H1 (cell line): Measurements from ENCODE around the gene AHNAK2. TPM values are rescaled to one million over a fixed set of nuclear protein-coding genes. Genes with fewer than 3 reads are reported as not detected.

Source experiments
- CTCF ChIA-PET: fragments of 300-600 bp; sonication (Branson Sonifier 250); formaldehyde crosslinking; loops from one replicate; lab custom pipeline; 2021; ENCODE audit not compliant: partially characterized antibody; lab: Charles Lee
- POLR2A ChIA-PET: fragments of 300-600 bp; sonication (Branson Sonifier 250); formaldehyde crosslinking; loops from one replicate; lab custom pipeline; 2021; ENCODE audit warnings: inconsistent platforms; ENCODE audit not compliant: partially characterized antibody; lab: Charles Lee
- DNase-seq, 2 experiments: peaks; one replicate each; pipeline versions ENCODE4 v3.0.0 to v3.0.0-alpha.2; 2010 to 2022; ENCODE audit warnings: low spot score in 2 of 2, low read depth in 1 of 2, mixed read lengths in 1 of 2
- FAIRE-seq: peaks from 2 replicates; lab custom pipeline; 2011; peaks lifted over from hg19 to GRCh38; lab: Jason Lieb, UNC
- H2AFZ ChIP-seq: 2 replicates; pipeline ENCODE4 v1.8.1; 2012; ENCODE audit warnings: low read length, inconsistent platforms
- H2AK5ac ChIP-seq: 2 replicates; pipeline ENCODE4 v1.6.1; 2013; ENCODE audit warnings: low read depth, low read length
- H2BK120ac ChIP-seq: replicated peaks from 2 replicates; pipeline ENCODE3; 2013; ENCODE audit warnings: low read depth, low read length, inconsistent platforms
- H2BK12ac ChIP-seq: 2 replicates; pipeline ENCODE4 v1.6.1; 2013; ENCODE audit warnings: low read depth, low read length
- H2BK15ac ChIP-seq: 2 replicates; pipeline ENCODE4 v1.6.1; 2013; ENCODE audit warnings: low read length
- H2BK20ac ChIP-seq: 2 replicates; pipeline ENCODE4 v1.6.1; 2013; ENCODE audit warnings: low read length
- H2BK5ac ChIP-seq: 2 replicates; pipeline ENCODE4 v1.6.1; 2013; ENCODE audit warnings: low read depth, low read length
- H3K14ac ChIP-seq: 2 replicates; pipeline ENCODE4 v1.6.1; 2013; ENCODE audit warnings: inconsistent platforms; ENCODE audit not compliant: insufficient read length
- H3K18ac ChIP-seq: 2 replicates; pipeline ENCODE4 v1.6.1; 2013; ENCODE audit warnings: low read length; ENCODE audit errors: extremely low read depth
- H3K23ac ChIP-seq: 2 replicates; pipeline ENCODE4 v1.6.1; 2013; ENCODE audit warnings: inconsistent platforms; ENCODE audit not compliant: insufficient read length
- H3K23me2 ChIP-seq: 2 replicates; pipeline ENCODE4 v1.6.1; 2013; ENCODE audit warnings: low read depth, low read length
- H3K27ac ChIP-seq: 2 replicates; pipeline ENCODE4 v1.6.1; 2011; ENCODE audit warnings: low read depth, low read length, inconsistent platforms
- H3K27me3 ChIP-seq, 4 experiments: replicated peaks in 1 of 4; 1 replicate in 1 of 4; 2 replicates in 3 of 4; pipeline versions ENCODE4 v1.6.1 to v1.8.1; 2011 to 2013; ENCODE audit warnings: low read length in 3 of 4, mild to moderate bottlenecking in 3 of 4, inconsistent platforms in 2 of 4, mixed read lengths in 2 of 4, moderate library complexity in 1 of 4; ENCODE audit not compliant: control insufficient read depth in 3 of 4, insufficient read depth in 3 of 4; ENCODE audit errors: extremely low read depth in 1 of 4
- H3K36me3 ChIP-seq, 4 experiments: 2 replicates each; pipeline versions ENCODE4 v1.6.1 to v1.8.1; 2011 to 2013; ENCODE audit warnings: mild to moderate bottlenecking in 4 of 4, low read length in 3 of 4, moderate library complexity in 2 of 4, control low read depth in 1 of 4, inconsistent platforms in 1 of 4; ENCODE audit not compliant: insufficient read depth in 4 of 4, control insufficient read depth in 2 of 4
- H3K4ac ChIP-seq: replicated peaks from 2 replicates; pipeline ENCODE3; 2013; ENCODE audit warnings: low read length, low read depth, mixed read lengths, inconsistent platforms; ENCODE audit not compliant: insufficient read length
- H3K4me1 ChIP-seq, 4 experiments: replicated peaks in 1 of 4; 1 replicate in 1 of 4; 2 replicates in 3 of 4; pipeline versions ENCODE4 v1.6.1 to v1.8.1; 2011 to 2013; ENCODE audit warnings: low read length in 3 of 4, inconsistent platforms in 2 of 4, mixed read lengths in 1 of 4; ENCODE audit not compliant: insufficient read depth in 4 of 4, control insufficient read depth in 3 of 4
- H3K4me2 ChIP-seq, 2 experiments: 2 replicates each; pipeline versions ENCODE4 v1.6.1 to v1.8.1; 2011 to 2013; ENCODE audit warnings: low read depth in 2 of 2, low read length in 2 of 2, control low read depth in 1 of 2, inconsistent platforms in 1 of 2, mild to moderate bottlenecking in 1 of 2; ENCODE audit not compliant: insufficient read depth in 1 of 2
- H3K4me3 ChIP-seq, 4 experiments: fragments of 200-600, 300-600 bp in 1 of 4; sonication (generic), shearing (Covaris generic), sonication (Bioruptor Twin) in 1 of 4; 2 replicates each; pipeline versions ENCODE4 v1.5.1 to v1.8.1; 2011 to 2016; ENCODE audit warnings: low read length in 4 of 4, low read depth in 3 of 4, control low read depth in 2 of 4, inconsistent platforms in 2 of 4, mild to moderate bottlenecking in 2 of 4, mixed read lengths in 1 of 4, moderate library complexity in 1 of 4; ENCODE audit not compliant: insufficient read depth in 2 of 4; ENCODE audit errors: extremely low read depth in 1 of 4
- H3K56ac ChIP-seq: replicated peaks from 2 replicates; pipeline ENCODE3; 2013; ENCODE audit warnings: low read depth, mild to moderate bottlenecking, mixed read lengths, low read length, inconsistent platforms; ENCODE audit not compliant: insufficient read length
- H3K79me1 ChIP-seq: 2 replicates; pipeline ENCODE4 v1.6.1; 2013; ENCODE audit warnings: low read depth, low read length, control low read depth
- H3K79me2 ChIP-seq, 2 experiments: 2 replicates each; pipeline versions ENCODE4 v1.6.1 to v1.8.1; 2012 to 2013; ENCODE audit warnings: low read length in 2 of 2, mild to moderate bottlenecking in 2 of 2, inconsistent platforms in 1 of 2; ENCODE audit not compliant: insufficient read depth in 2 of 2, control insufficient read depth in 1 of 2
- H3K9ac ChIP-seq, 4 experiments: replicated peaks in 1 of 4; 1 replicate in 1 of 4; 2 replicates in 3 of 4; pipeline versions ENCODE4 v1.6.1 to v1.8.1; 2011 to 2013; ENCODE audit warnings: low read depth in 3 of 4, low read length in 3 of 4, control low read depth in 2 of 4, mild to moderate bottlenecking in 2 of 4, moderate library complexity in 2 of 4, inconsistent platforms in 1 of 4; ENCODE audit errors: extremely low read depth in 1 of 4
- H3K9me3 ChIP-seq, 2 experiments: 2 replicates each; pipeline versions ENCODE4 v1.6.1 to v1.8.1; 2012 to 2013; ENCODE audit warnings: mild to moderate bottlenecking in 2 of 2, moderate library complexity in 2 of 2, control low read depth in 1 of 2, inconsistent platforms in 1 of 2, low read depth in 1 of 2, low read length in 1 of 2, mixed read lengths in 1 of 2; ENCODE audit not compliant: insufficient read depth in 2 of 2
- H4K20me1 ChIP-seq, 2 experiments: replicated peaks in 1 of 2; 2 replicates each; pipeline versions ENCODE3 to v1.8.1; 2011 to 2013; ENCODE audit warnings: inconsistent platforms in 2 of 2, low read length in 2 of 2, mild to moderate bottlenecking in 1 of 2; ENCODE audit not compliant: insufficient read depth in 2 of 2, control insufficient read depth in 1 of 2
- H4K5ac ChIP-seq: 2 replicates; pipeline ENCODE4 v1.6.1; 2013; ENCODE audit warnings: low read length, low read depth, mixed read lengths, inconsistent platforms; ENCODE audit not compliant: insufficient read length
- H4K8ac ChIP-seq: 2 replicates; pipeline ENCODE4 v1.8.0; 2013; ENCODE audit warnings: mild to moderate bottlenecking, moderate library complexity, low read length, inconsistent platforms; ENCODE audit not compliant: insufficient read depth; ENCODE audit errors: extremely low read depth
- H4K91ac ChIP-seq: replicated peaks from 2 replicates; pipeline ENCODE3; 2013; ENCODE audit warnings: low read length, mixed read lengths, inconsistent platforms; ENCODE audit not compliant: insufficient read length
- BRCA1 ChIP-seq: IDR thresholded peaks from 2 replicates; pipeline ENCODE4 v1.6.1; 2012; ENCODE audit warnings: low read depth, low read length, improper control_type of control experiment
- CBX5 ChIP-seq: fragments of 300-800, 300-1000 bp; sonication (generic); IDR thresholded peaks from 2 replicates; pipeline ENCODE4 v1.7.1; 2016; ENCODE audit warnings: antibody characterized with exemption, low read length, low read depth
- CHD2 ChIP-seq: IDR thresholded peaks from 2 replicates; pipeline ENCODE4 v1.6.1; 2012; ENCODE audit warnings: low read length, improper control_type of control experiment
- CTCF ChIP-seq, 3 experiments: IDR thresholded peaks; 1 replicate in 2 of 3; 2 replicates in 1 of 3; pipeline versions ENCODE4 v1.5.1 to v1.6.1; 2011; ENCODE audit warnings: low read length in 3 of 3, mild to moderate bottlenecking in 3 of 3, inconsistent platforms in 2 of 3, low read depth in 1 of 3, moderate library complexity in 1 of 3; ENCODE audit not compliant: insufficient read depth in 1 of 3; ENCODE audit errors: control extremely low read depth in 1 of 3
- FOSL1 ChIP-seq: IDR thresholded peaks from 2 replicates; pipeline ENCODE4 v1.6.1; 2011; ENCODE audit warnings: mild to moderate bottlenecking, low read depth, low read length, moderate library complexity; ENCODE audit not compliant: insufficient read depth
- HDAC6 ChIP-seq: IDR thresholded peaks from one replicate; pipeline ENCODE4 v1.7.1; 2012; ENCODE audit warnings: low read depth, mild to moderate bottlenecking, inconsistent platforms, low read length, moderate library complexity
- MAX ChIP-seq: IDR thresholded peaks from 2 replicates; pipeline ENCODE4 v1.6.1; 2012; ENCODE audit warnings: inconsistent platforms
- USF2 ChIP-seq: IDR thresholded peaks from 2 replicates; pipeline ENCODE4 v1.6.1; 2011; ENCODE audit warnings: low read length, improper control_type of control experiment
- WGBS, 2 experiments: shearing (Covaris generic) in 1 of 2; methylation state at CpG; one replicate each; pipeline versions ENCODE4 v1.1.6 to v1.1.7; 2013 to 2015; ENCODE audit warnings: low lambda C conversion rate in 2 of 2, mixed read lengths in 2 of 2, inconsistent platforms in 1 of 2, low coverage in 1 of 2, missing lambda C conversion rate in 1 of 2; ENCODE audit not compliant: insufficient replicate concordance in 2 of 2, insufficient coverage in 1 of 2, insufficient read length in 1 of 2; ENCODE audit errors: extremely low coverage in 1 of 2, missing lambda C conversion rate in 1 of 2; 5-methylcytosine and 5-hydroxymethylcytosine counted together
- polyA plus RNA-seq, 7 experiments: library from polyadenylated mRNA; depleted of rRNA in 3 of 7; stranded (reverse) in 5 of 7; unstranded in 2 of 7; fragments of >200 nt in 5 of 7; fragments of 200-250 nt in 2 of 7; gene quantifications; 1 replicate in 5 of 7; 2 replicates in 1 of 7; 4 replicates in 1 of 7; pipeline versions ENCODE4 v1.2.1 to v1.2.3, GENCODE V29; 2011 to 2013; ENCODE audit warnings: missing spikeins in 2 of 7, mixed read lengths in 2 of 7
- total RNA-seq: library from RNA; stranded (reverse); fragmentation: NEBNext Ultra II Directional; extraction: Animal tissue kit (Norgen Biotek cat#: 25700); gene quantifications from 2 replicates; pipeline ENCODE4 v1.2.1, GENCODE V29; 2021

The AHNAK2 gene
- total and polyA plus RNA-seq, 2 of the 8 experiments (the other 6 are each of a cell fraction or from before 2014, with no cell fraction given) = 0.95 to 2.0 TPM

GRCh38 chr14:104930526-104931303 lies 47.5 kb downstream of the AHNAK2 start:
- H2AFZ ChIP-seq = no peak overlapping the region
- no peak overlapping the region for H3K27ac ChIP-seq
- H3K56ac ChIP-seq = no peak overlapping the region
- no peak overlapping the region for H4K91ac ChIP-seq
- no peak overlapping the region for H4K8ac ChIP-seq
- no peak overlapping the region for H3K9ac ChIP-seq
- WGBS, 2 experiments = 90% methylated on average over 9 of the region's 10 CpGs; no CpG with 5 or more reads in 1 of the 2 experiments
- H3K36me3 ChIP-seq = peaks cover 0 to 4% (median 0%) of the 10 kb centered on the region in 4 experiments; a peak in 1 of 8 replicates
- CTCF ChIA-PET = interaction anchor here (0.6 to 1.4 kb wide), 6 partner anchors 8 to 853 kb away, joined by 3 to 4 read pairs (median 3); no protein-coding TSS in a partner anchor
- no peak overlapping the region for H2BK5ac ChIP-seq
- H2BK15ac ChIP-seq = peak overlapping the region; percentile 61
- no peak for DNase-seq
- no peak overlapping the region for H3K4me3 ChIP-seq
- no peak overlapping the region for H3K4ac ChIP-seq
- H3K14ac ChIP-seq = no peak overlapping the region
- peaks cover 12% of the 10 kb centered on the region; the same call in 1 of the 2 replicates for H3K23me2 ChIP-seq
- no peaks in the 10 kb centered on the region for H3K79me1 ChIP-seq
- POLR2A ChIA-PET = no interaction called here
- H2BK20ac ChIP-seq = no peak overlapping the region
- H4K5ac ChIP-seq = no peak overlapping the region
- no peak for FAIRE-seq
- H3K27me3 ChIP-seq = peaks cover 27 to 57% (median 48%) of the 10 kb centered on the region in 4 experiments
- H2AK5ac ChIP-seq = no peak overlapping the region
- no peak overlapping the region for H3K23ac ChIP-seq
- no peaks in the 10 kb centered on the region for H3K79me2 ChIP-seq
- no peaks in the 10 kb centered on the region for H3K9me3 ChIP-seq
- H3K18ac ChIP-seq = no peak overlapping the region
- H2BK120ac ChIP-seq = no peak overlapping the region
- H3K4me2 ChIP-seq = no peak overlapping the region
- H2BK12ac ChIP-seq = no peak overlapping the region
- peaks cover 0 to 16% (median 8%) of the 10 kb centered on the region in 4 experiments; a peak in 5 of 7 replicates for H3K4me1 ChIP-seq
- H4K20me1 ChIP-seq = peaks cover 0 to 2% of the 10 kb centered on the region in 2 experiments
- TF ChIP-seq BRCA1 (no peak), USF2 (no peak), CHD2 (no peak), HDAC6 (no peak), MAX (no peak), CBX5 (no peak), CTCF (IDR thresholded peaks at IDR 0.05; ENCODE audit: control extremely low read depth in 1 of 3, insufficient read depth in 1 of 3, low read depth in 1 of 3, low read length in 3 of 3) (no peak), FOSL1 (no peak)
